Esophagus squamous epithelium (tissue), 4 donors: ENCODE data around the gene ZMYND10.
"Not testable (repeated sequence)": the region's sequence is repeated elsewhere in the genome, so short reads cannot be mapped to it uniquely, and the experiment has no call there.

ENCODE experiments used
- POLR2A ChIP-seq, 4 donors: fragments of 450-650 bp; IDR thresholded peaks; one replicate each; pipeline ENCODE4 v1.6.1; 2017; ENCODE audit warnings: antibody characterized with exemption in 4 of 4, mild to moderate bottlenecking in 4 of 4, moderate library complexity in 3 of 4
- TF ChIP-seq, protein P1 (sequence below), 6 experiments: fragments of 450-650 bp in 4 of 6; fragments of 200-600 bp in 2 of 6; sonication (generic) in 2 of 6; IDR thresholded peaks; one replicate each; pipeline ENCODE4 v1.5.1; 2016 to 2019; ENCODE audit warnings: antibody characterized with exemption in 6 of 6, mild to moderate bottlenecking in 4 of 6, moderate library complexity in 4 of 6

DNA sequence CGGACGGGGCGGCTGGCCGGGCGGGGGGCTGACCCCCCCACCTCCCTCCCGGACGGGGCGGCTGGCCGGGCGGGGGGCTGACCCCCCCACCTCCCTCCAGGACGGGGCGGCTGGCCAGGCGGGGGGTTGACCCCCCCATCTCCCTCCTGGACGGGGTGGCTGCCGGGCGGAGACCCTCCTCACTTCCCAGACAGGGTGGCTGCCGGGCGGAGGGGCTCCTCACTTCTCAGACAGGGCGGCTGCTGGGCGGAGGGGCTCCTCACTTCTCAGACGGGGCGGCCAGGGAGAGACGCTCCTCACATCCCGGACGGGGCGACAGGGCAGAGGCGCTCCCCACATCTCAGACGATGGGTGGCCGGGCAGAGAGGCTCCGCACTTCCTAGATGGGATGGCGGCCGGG is 33.5 kb downstream of the ZMYND10 start:
- TF ChIP-seq, protein P1, sequence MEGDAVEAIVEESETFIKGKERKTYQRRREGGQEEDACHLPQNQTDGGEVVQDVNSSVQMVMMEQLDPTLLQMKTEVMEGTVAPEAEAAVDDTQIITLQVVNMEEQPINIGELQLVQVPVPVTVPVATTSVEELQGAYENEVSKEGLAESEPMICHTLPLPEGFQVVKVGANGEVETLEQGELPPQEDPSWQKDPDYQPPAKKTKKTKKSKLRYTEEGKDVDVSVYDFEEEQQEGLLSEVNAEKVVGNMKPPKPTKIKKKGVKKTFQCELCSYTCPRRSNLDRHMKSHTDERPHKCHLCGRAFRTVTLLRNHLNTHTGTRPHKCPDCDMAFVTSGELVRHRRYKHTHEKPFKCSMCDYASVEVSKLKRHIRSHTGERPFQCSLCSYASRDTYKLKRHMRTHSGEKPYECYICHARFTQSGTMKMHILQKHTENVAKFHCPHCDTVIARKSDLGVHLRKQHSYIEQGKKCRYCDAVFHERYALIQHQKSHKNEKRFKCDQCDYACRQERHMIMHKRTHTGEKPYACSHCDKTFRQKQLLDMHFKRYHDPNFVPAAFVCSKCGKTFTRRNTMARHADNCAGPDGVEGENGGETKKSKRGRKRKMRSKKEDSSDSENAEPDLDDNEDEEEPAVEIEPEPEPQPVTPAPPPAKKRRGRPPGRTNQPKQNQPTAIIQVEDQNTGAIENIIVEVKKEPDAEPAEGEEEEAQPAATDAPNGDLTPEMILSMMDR (IDR thresholded peaks at IDR 0.05), result not testable (repeated sequence)
- TF ChIP-seq POLR2A (IDR thresholded peaks at IDR 0.05), result not testable (repeated sequence)
